Measurements from ENCODE around the gene RAI14. TPM values are rescaled to one million over a fixed set of nuclear protein-coding genes. Genes with fewer than 3 reads are reported as not detected.

RAI14 gene
- 10 to 100 TPM in 1 of 3 donors, 1 to 10 TPM in 2; 5.1 to 12.8 (median 9.6) TPM for polyA plus RNA-seq

DNA sequence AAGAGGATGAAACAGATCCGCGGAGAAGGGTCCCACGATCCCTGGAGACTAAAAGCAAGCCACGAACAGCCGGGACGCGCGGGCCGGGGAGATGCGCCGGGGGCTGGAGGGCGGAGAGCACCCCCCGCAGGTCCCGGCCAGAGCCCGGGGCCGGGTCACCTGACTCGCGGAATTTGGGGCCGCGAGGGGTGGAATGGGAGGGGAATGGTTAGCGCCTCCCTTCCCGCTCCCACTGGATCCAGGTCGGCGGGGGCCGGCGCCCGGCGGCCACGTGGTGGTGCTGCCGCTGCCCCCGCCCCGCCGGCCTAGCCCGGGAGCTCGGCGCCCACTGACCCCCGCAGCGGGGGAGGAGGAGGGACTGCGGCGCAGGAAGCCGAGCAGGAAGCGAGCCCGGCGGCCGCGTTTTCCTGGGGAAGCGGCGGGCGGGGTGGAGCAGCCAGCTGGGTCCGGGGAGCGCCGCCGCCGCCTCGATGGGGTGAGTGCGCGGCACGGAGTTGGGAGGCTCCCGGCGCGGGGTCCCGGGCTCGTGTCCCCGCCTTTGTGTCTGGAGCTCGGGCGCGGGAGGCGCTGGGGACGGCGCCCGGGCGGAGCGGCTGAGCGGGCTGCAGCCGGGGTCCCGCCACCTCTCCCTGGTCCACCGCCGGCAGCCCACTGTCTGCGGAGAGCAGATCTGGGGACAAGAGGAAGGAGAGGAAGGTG, at the start of gene RAI14:
RAI14 (plus strand) TSS at position 328 of the 699 bp plus-strand sequence. CDS start 30,592 bp downstream, outside the sequence.
- H3K27ac ChIP-seq (ENCODE audit: low read depth, low read length) = peak within 1 kb of the TSS; percentile 45
- WGBS, 3 donors = 0 to 1% (median 1%) methylated on average over 56 to 79 of the region's 79 CpGs

DNA sequence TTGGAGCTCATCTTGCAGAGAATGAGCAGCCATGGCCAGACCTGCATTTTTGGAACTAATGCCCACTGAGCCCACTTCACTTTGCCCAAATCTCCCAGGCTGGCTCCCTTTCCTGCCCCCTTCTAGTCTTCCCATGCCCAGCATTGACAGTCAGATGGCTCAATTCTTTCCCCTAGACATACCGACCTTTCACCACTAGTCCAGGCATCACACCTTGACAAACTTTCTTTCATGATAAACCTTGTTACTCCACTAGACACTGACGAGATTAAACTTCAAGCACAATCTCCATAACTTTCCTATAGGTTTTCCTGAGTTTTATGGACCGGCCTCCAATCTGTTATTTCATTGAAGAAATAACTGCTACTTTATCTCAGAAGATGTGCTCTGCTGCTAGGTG, 47.8 kb upstream of the RAI14 start:
- H3K27ac ChIP-seq (ENCODE audit: low read depth, low read length) = no peak overlapping the region
- WGBS, 3 donors = 70 to 81% (median 79%) methylated on average over 3 of the region's 3 CpGs

DNA sequence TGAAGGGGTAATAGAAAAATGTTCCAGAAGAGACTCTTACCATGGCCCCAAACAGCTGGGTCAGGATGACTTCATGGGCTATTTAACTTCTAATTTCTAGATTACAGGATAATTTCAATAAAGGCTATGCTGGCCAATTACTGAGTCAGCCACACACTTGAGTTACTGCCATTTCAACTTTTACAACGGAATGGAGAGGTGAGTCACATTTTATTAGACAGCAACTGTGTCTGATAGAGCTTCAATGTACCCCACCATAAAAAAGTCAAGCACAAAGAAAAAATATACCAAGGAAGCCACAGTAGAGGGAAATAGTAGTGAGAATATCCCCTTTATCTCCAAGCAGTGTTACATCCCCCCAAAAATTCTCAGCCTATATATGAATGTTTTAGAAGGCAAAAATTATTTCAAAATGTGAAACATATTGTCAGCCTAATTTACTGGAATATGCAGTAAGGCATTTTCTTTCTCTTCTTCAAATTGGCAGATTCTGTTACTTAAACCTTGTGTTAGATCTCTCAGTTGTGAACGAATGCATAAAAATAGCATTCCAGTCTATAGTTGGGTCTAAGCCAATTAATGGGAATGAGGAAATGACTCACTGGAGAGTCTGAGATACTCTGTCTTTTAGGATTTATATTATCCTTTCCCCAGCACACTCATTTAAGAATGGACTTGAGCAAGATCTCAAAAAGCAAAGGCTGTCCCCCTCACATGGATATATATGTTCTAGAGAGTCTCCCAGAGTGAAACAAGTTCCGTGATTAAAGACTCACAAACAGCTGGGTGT, 47.1 kb upstream of the RAI14 start:
- 27 to 35% (median 31%) methylated on average over 3 of the region's 3 CpGs for WGBS, 3 donors

DNA sequence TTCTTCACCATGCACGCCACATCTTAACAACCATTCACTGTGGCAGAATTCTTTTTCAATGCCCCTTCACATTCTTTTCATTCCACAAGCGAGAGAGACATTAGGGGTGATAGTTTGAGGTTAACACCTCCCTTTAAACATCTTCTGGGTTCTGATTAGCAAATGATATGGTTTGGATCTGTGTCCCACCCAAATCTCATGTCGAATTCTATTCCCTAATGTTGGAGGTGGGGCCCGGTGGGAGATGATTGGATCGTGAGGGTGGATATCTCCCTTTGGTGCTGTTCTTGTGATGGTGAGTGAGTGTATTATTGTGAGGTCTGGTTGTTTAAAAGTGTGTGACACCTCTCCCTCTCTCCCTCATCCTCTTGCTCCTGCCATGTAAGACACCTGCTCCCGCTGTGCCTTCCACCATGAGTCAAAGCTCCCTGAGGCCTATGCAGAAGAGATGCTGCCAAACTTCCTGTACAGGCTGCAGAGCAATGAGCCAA, 46.1 kb upstream of the RAI14 start:
- WGBS, 3 donors = 88 to 94% (median 93%) methylated on average over 6 of the region's 6 CpGs
- no peak overlapping the region for H3K27ac ChIP-seq (ENCODE audit: low read depth, low read length)

More for the DNA sequence above, 47.1 kb upstream of the RAI14 start:
- H3K27ac ChIP-seq (ENCODE audit: low read depth, low read length) = no peak overlapping the region

DNA sequence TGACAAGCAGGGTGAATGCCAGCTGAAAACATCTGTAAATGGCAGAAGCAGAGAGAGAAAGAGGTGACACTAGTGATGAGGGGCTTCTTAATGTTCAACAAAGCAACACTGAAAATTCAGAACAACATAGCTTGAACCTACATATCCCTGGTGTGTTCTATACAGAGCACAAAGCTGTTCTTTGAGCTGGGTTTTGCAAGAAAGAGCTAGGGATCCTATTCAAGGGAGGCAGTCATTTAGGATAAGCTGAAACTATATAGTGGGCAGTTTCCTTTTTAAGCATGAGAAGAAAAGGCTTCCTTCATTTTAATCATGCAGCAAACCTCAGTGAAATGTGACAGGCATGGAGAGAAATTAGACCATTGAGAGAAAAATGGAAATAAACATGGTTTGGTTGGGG, 45.6 kb upstream of the RAI14 start:
- H3K27ac ChIP-seq (ENCODE audit: low read depth, low read length) = no peak overlapping the region

GRCh38 chr5:34611464-34612415, 44.4 kb upstream of the RAI14 start:
- no peak overlapping the region for H3K27ac ChIP-seq (ENCODE audit: low read depth, low read length)
- 94 to 96% (median 95%) methylated on average over 9 of the region's 9 CpGs for WGBS, 3 donors

GRCh38 chr5:34616651-34617050, 39.5 kb upstream of the RAI14 start:
- no peak overlapping the region for H3K27ac ChIP-seq (ENCODE audit: low read depth, low read length)
- 90 to 93% (median 90%) methylated on average over 1 of the region's 1 CpG for WGBS, 3 donors

DNA sequence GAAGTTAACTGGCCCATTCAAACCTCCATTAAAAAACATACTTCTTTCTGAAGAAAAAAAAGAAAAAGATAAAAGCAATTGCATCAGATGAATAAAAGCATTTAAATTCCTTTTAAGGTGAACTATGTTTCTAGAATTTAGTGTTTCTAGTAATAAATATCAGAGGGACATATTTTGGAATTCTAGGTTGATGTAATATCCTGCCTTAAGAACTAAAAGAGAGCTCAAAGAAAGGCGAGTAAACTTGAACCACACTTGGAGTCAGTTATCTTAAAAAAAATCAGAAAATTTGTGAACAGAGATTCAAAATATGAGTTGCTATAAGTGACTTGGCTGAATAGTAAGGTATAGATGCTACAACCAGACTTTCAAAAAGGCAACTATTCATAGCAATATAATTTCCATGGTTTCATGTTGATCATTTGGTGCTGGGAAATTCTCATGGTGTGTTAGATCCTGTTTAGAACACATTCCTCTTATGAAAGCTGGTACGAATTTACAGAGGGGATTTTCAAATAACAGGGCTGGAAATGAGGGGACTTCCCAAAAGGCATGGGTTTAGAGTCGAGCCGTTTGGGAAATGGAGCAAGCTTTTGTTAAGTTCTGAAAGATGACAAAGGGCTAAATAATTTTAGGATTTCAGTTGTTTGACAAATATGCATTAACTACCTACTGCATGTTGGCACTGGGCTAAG, 37.6 kb upstream of the RAI14 start:
- WGBS, 3 donors = 71 to 88% (median 75%) methylated on average over 4 of the region's 4 CpGs
- no peak overlapping the region for H3K27ac ChIP-seq (ENCODE audit: low read depth, low read length)

DNA sequence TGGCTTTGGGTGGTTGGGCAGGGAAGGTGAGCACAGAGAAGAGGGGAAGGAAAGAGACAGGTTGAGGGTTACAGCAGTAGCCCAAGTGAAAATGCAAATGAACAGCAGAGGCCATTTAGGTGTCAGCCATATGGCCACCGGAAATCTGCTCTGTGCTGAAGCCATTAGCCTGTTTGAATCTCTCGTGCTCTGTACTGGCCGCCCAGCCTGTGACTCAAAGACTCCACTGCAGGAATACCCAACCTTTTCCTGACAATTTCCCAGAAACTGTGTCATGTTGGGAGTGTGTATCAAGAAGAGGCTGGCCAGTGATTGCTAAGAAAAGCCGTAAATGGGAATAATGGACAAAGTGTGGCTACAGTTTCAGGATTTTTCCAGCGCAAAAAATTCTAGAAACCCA, 35.9 kb upstream of the RAI14 start:
- H3K27ac ChIP-seq (ENCODE audit: low read depth, low read length) = no peak overlapping the region
- WGBS, 3 donors = 89 to 98% (median 89%) methylated on average over 5 of the region's 5 CpGs

DNA sequence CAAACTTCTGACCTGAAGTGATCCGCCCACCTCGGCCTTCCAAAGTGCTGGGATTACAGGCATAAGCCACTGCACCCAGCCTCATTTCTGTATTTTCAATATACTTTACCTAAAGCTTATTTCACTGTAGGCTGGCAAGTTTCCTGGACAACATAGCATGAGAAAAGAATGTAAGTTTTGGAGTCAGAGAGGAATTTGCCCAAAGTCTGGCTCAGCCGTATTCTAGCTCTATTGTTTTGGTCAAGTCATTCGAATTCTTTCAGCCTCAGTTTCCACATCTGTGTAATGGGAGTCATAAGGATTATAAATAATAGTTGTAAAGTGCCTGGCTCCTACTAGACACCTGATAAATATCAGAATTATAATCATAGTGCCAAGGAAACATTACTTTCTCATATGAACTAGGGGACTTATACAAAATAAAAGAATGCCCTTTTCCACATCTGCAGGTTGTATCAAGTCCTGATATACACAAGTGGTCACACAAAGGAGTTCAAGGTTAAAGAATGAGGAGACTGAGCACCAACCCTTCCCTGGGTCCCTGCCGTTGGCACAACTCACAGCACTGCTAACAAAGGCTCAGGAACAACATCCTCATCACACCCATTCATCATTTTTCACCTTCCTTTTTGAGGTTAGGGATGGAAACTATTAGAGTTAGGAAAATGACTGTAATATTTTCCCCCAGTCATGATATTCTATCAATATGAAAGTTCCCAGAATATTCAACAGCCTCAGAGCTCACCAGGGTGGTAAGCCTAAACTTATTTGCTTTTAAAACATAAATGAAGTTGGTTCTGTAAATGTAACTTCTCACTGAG, 34.6 kb upstream of the RAI14 start:
- H3K27ac ChIP-seq (ENCODE audit: low read depth, low read length) = no peak overlapping the region

DNA sequence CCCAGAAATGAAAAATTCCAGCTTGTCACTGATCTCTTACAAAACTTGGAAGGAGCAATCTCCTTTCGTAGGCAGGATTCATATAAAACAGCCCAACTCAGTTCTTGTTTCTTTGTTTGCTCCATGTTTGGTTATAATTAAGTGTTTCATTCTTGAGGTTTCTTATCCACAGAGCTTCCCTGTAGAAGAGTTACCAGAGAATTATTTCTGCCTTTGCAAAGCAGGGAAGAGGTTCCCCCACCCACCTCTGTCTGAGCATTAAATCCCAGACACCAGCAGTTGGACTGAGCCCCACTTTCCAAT, 34.1 kb upstream of the RAI14 start:
- 29 to 68% (median 57%) methylated on average over 1 of the region's 1 CpG for WGBS, 3 donors
- H3K27ac ChIP-seq (ENCODE audit: low read depth, low read length) = no peak overlapping the region

More for the DNA sequence above, 34.6 kb upstream of the RAI14 start:
- 66 to 78% (median 67%) methylated on average over 5 of the region's 5 CpGs for WGBS, 3 donors

DNA sequence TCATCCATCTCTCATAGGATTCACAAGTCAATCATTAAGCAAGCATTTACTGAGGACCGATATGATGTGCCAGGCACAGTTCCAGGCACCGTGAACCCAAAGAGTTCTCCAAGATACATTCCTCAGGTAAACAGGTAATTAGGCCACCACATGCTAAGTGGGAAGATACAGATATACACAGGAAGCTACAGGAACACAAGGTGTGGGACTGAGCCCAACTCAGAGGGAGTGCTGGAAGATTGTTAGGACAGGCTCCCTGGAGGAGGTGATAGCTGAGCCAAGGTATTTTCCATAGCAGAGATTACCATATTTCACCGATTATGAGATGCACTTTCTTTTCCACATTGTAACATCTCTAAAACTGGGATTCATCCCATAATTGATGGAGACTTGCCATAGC, 31.4 kb upstream of the RAI14 start:
- WGBS, 3 donors = 77 to 96% (median 89%) methylated on average over 3 of the region's 3 CpGs
- no peak overlapping the region for H3K27ac ChIP-seq (ENCODE audit: low read depth, low read length)

GRCh38 chr5:34625246-34625645, 30.9 kb upstream of the RAI14 start:
- 80 to 89% (median 86%) methylated on average over 1 of the region's 1 CpG for WGBS, 3 donors
- H3K27ac ChIP-seq (ENCODE audit: low read depth, low read length) = no peak overlapping the region

DNA sequence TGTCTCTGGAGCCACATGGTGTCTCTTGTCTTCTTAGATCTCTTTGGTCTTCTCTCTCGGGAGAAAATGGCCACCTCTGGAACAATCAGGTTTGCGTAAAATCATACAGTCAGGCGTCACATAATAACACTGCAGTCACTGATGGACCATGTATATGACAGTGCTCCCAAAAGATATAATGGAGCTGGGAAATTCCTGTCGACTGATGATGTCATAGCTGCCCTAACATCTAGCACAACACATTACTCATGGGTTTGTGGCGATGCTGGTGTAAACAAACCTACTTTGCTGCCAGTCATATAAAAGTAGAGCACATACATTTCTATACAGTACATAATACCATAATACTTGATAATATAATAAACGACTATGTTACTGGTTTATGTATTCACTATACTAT, 30.1 kb upstream of the RAI14 start:
- 60 to 74% (median 73%) methylated on average over 6 of the region's 6 CpGs for WGBS, 3 donors
- H3K27ac ChIP-seq (ENCODE audit: low read depth, low read length) = no peak overlapping the region

- no peak overlapping the region for H3K27ac ChIP-seq (ENCODE audit: low read depth, low read length)
Measured at GRCh38 chr5:34626751-34627150, 29.4 kb upstream of the RAI14 start.

DNA sequence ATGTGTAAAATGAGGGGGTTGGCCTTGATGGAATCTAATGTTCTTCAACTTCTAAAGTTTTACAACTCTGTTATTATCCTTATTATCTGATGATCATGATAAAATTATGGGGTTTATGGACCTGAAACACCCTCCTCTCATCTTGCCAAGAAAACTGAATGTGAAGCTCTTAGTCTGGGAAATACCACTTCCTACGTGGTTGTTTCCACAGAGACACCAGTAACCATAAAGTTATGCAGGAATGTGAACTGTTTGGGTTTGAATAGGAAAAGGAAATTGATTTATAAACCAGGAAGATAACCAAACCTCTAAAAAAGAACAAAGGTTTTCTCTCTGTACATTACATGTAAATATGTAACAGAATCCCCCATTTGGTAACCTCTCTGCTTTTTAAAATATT, 28.3 kb upstream of the RAI14 start:
- WGBS, 3 donors = 55 to 78% (median 65%) methylated on average over 1 of the region's 1 CpG

More at GRCh38 chr5:34626751-34627150, 29.4 kb upstream of the RAI14 start:
- WGBS, 3 donors = 77 to 88% (median 81%) methylated on average over 5 of the region's 5 CpGs

DNA sequence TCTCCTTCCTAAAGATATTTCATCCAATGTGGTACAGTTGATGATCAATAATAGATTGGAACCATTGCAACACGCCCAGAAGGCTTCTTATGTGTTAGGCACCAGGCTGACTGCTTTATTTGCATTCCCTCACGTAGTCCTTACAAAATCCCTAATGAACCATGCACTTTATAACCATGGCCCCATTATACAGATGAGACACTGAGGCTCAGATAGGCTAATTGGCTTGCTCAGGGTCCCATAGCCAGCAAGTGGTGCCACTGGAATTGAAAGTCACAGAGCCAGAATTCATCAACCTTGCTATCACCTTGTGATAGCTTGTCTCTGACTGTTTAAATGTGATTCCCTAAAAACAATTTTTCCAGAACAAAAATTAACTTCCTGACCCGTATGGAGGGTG, 27.8 kb upstream of the RAI14 start:
- 71 to 83% (median 81%) methylated on average over 3 of the region's 3 CpGs for WGBS, 3 donors
- no peak overlapping the region for H3K27ac ChIP-seq (ENCODE audit: low read depth, low read length)

More for the DNA sequence above, 28.3 kb upstream of the RAI14 start:
- H3K27ac ChIP-seq (ENCODE audit: low read depth, low read length) = no peak overlapping the region

Measured in adipose tissue (tissue), 3 donors.